Upper lobe of right lung (tissue), 1 donor: ENCODE data around the gene RERE. TPM values are rescaled to one million over a fixed set of nuclear protein-coding genes. Genes with fewer than 3 reads are reported as not detected.

Experiments used
- ATAC-seq: fragments of 200-7000 bp; cut with Tn5 transposase; one replicate; pipeline ENCODE4 v1.9.1; 2020; ENCODE audit warnings: mild to moderate bottlenecking, moderate library complexity
- DNase-seq: peaks from one replicate; pipeline ENCODE4 v3.0.0-alpha.2; 2020
- H3K27ac ChIP-seq: fragments of 200-600 bp; one replicate; pipeline ENCODE4 v1.8.0; 2022
- H3K27me3 ChIP-seq: fragments of 200-600 bp; one replicate; pipeline ENCODE4 v1.8.0; 2022; ENCODE audit warnings: mild to moderate bottlenecking
- H3K36me3 ChIP-seq: fragments of 200-600 bp; one replicate; pipeline ENCODE4 v1.8.0; 2022
- H3K4me1 ChIP-seq: fragments of 200-600 bp; one replicate; pipeline ENCODE4 v1.8.0; 2022
- H3K4me3 ChIP-seq: fragments of 200-600 bp; one replicate; pipeline ENCODE4 v1.8.0; 2022; ENCODE audit warnings: mild to moderate bottlenecking
- H3K9me3 ChIP-seq: fragments of 200-600 bp; one replicate; pipeline ENCODE4 v1.8.0; 2022
- CTCF ChIP-seq: fragments of 200-600 bp; IDR thresholded peaks from one replicate; pipeline ENCODE4 v1.8.0; 2022; ENCODE audit warnings: antibody characterized with exemption
- intact Hi-C: fragments of 100-400 bp; cut with DNase I; formaldehyde crosslinking; loops from one replicate; pipeline ENCODE4 v1.11.0; 2022
- total RNA-seq: library from RNA; stranded (reverse); fragmentation: NEBNext Ultra II Directional; extraction: Animal tissue kit (Norgen Biotek cat#: 25700); gene quantifications from one replicate; pipeline ENCODE4 v1.2.1, GENCODE V29; 2021
- donor health status: DM: no; HTN: yes; CAD: no; lungs with severe emphysema.

The RERE gene
- total RNA-seq, 1 donor from 2014 or later = 99.6 TPM

- DNase-seq (peak; percentile 66), ATAC-seq (peak; percentile 70)
- Histone ChIP-seq H3K4me1 (peaks cover 59% of the 10 kb centered on the region), H3K27ac (peak overlapping the region; percentile 95), H3K4me3 (peak overlapping the region; percentile 74), H3K27me3 (no peaks in the 10 kb centered on the region), H3K9me3 (no peaks in the 10 kb centered on the region), H3K36me3 (peaks cover 11% of the 10 kb centered on the region)
- intact Hi-C loops = no loop called here
- TF ChIP-seq CTCF = no peak
These were observed 392.8 kb downstream of the RERE start for GRCh38 chr1:8424539-8425116.

- no peaks in the 10 kb centered on the region for H3K9me3 ChIP-seq
- peaks cover 14% of the 10 kb centered on the region for H3K36me3 ChIP-seq
- H3K27ac ChIP-seq = peak overlapping the region; percentile 95
- peaks cover 67% of the 10 kb centered on the region for H3K4me1 ChIP-seq
- DNase-seq = peak; percentile 74
- no peak for TF ChIP-seq CTCF
- H3K27me3 ChIP-seq = no peaks in the 10 kb centered on the region
- intact Hi-C loops = no loop called here
- peak overlapping the region; percentile 74 for H3K4me3 ChIP-seq
- ATAC-seq = peak; percentile 65
These were observed 393.5 kb downstream of the RERE start for GRCh38 chr1:8423692-8424538.

GRCh38 chr1:8423269-8423691 is 394.2 kb downstream of the RERE start:
- Histone ChIP-seq H3K9me3 (no peaks in the 10 kb centered on the region), H3K4me3 (peak overlapping the region; percentile 74), H3K36me3 (peaks cover 16% of the 10 kb centered on the region), H3K27ac (peak overlapping the region; percentile 90), H3K27me3 (no peaks in the 10 kb centered on the region), H3K4me1 (peaks cover 68% of the 10 kb centered on the region)
- peak; percentile 5 for ATAC-seq
- peak; percentile 78 for DNase-seq
- intact Hi-C loops = no loop called here
- TF ChIP-seq CTCF = no peak

- Histone ChIP-seq H3K4me3 (peak overlapping the region; percentile 74), H3K4me1 (peaks cover 68% of the 10 kb centered on the region), H3K27me3 (no peaks in the 10 kb centered on the region), H3K27ac (peak overlapping the region; percentile 90), H3K9me3 (no peaks in the 10 kb centered on the region), H3K36me3 (peaks cover 20% of the 10 kb centered on the region)
- no peak for TF ChIP-seq CTCF
- DNase-seq = no peak
- ATAC-seq = no peak
- intact Hi-C loops = no loop called here
These were observed 394.8 kb downstream of the RERE start for GRCh38 chr1:8422510-8423268.

- Histone ChIP-seq H3K27ac (peak overlapping the region; percentile 90), H3K27me3 (no peaks in the 10 kb centered on the region), H3K4me1 (peaks cover 69% of the 10 kb centered on the region), H3K36me3 (peaks cover 21% of the 10 kb centered on the region), H3K9me3 (no peaks in the 10 kb centered on the region), H3K4me3 (peak overlapping the region; percentile 74)
- DNase-seq (no peak), ATAC-seq (no peak)
- intact Hi-C loops = no loop called here
- TF ChIP-seq CTCF = no peak
These were observed 395.7 kb downstream of the RERE start for GRCh38 chr1:8421721-8422120.
